Thoracic aorta (tissue), 2 donors: Measurements from ENCODE around the gene CREB3L2. TPM values are rescaled to one million over a fixed set of nuclear protein-coding genes. Genes with fewer than 3 reads are reported as not detected.

Experiments
- ATAC-seq: fragments of 150-250 bp; one replicate; pipeline ENCODE4 v1.8.0; 2017; ENCODE audit warnings: low read depth; ENCODE audit not compliant: insufficient number of reproducible peaks, low FRiP score
- DNase-seq: peaks from one replicate; pipeline ENCODE4 v3.0.0-alpha.2; 2020; ENCODE audit warnings: low spot score
- H3K27ac ChIP-seq, 2 donors: fragments of 200-600 bp; sonication (generic); 1 replicate in 1 of 2; 2 replicates in 1 of 2; pipeline ENCODE4 v1.5.1; 2016; ENCODE audit warnings: mild to moderate bottlenecking in 2 of 2, moderate library complexity in 2 of 2
- H3K27me3 ChIP-seq: fragments of 200-600 bp; sonication (generic); replicated peaks from 2 replicates; pipeline ENCODE4 v1.6.0; 2016; ENCODE audit warnings: mild to moderate bottlenecking; ENCODE audit not compliant: insufficient read depth
- H3K36me3 ChIP-seq: fragments of 200-600 bp; sonication (generic); one replicate; pipeline ENCODE4 v1.5.1; 2016
- H3K4me1 ChIP-seq, 2 donors: fragments of 200-600 bp; sonication (generic); 1 replicate in 1 of 2; 2 replicates in 1 of 2; pipeline versions ENCODE4 v1.5.1 to v1.6.0; 2016; ENCODE audit warnings: low read depth in 2 of 2, mild to moderate bottlenecking in 1 of 2; ENCODE audit not compliant: control insufficient read depth in 1 of 2
- H3K4me3 ChIP-seq: fragments of 200-600 bp; sonication (generic); 2 replicates; pipeline ENCODE4 v1.5.1; 2016; ENCODE audit warnings: mild to moderate bottlenecking
- H3K9me3 ChIP-seq: fragments of 200-600 bp; sonication (generic); 2 replicates; pipeline ENCODE4 v1.5.1; 2016
- CTCF ChIP-seq: fragments of 200-600 bp; sonication (generic); IDR thresholded peaks from one replicate; pipeline ENCODE4 v1.5.1; 2019; ENCODE audit warnings: antibody characterized with exemption
- total RNA-seq, 2 donors: library from RNA; depleted of rRNA; stranded (reverse); fragments of >200 nt; gene quantifications; one replicate each; pipeline versions ENCODE4 v1.1.0 to v1.2.3, GENCODE V29; 2016

CREB3L2 gene
- total RNA-seq, 2 donors from 2014 or later, result 85.3 to 96.7 TPM

DNA sequence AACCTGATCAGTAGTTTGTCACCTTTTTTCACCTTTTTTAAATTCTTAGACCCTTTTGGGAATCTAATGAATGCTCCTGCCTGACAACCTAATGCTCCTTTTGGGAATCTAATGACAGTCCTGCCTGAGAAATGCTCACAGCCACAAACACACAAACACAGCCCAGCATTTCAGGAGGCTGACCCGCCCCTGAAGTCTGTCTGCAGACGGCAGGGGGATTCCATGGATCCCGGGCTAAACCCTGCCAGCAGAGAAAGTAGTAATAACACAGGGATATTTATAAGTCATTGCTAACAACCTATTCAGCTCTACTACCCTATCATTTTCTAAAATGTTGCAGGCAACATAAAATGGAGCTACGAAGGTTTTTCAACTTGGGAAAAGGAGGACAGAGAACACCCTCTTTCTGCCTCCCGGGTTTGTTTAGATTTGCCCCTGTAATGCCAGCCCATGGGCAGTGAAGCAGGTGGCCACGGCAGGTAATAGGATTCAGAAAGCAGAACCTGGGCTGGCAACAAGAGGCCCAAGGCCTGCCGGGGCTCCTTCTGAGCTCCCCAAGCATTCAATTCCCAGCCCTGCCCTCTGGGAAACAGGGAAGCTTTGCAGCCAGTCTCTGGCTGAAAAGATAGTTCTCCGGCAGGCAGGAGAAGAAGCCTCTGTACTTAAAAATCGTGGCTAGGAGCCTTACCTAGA lies 65.2 kb downstream of the CREB3L2 start:
- Histone ChIP-seq H3K27ac (peak overlapping the region; percentile 70 to 84), H3K9me3 (no peaks in the 10 kb centered on the region), H3K4me3 (peak overlapping the region; percentile 2), H3K27me3 (no peaks in the 10 kb centered on the region), H3K4me1 (peaks cover 53 to 87% of the 10 kb centered on the region in 2 donors), H3K36me3 (no peaks in the 10 kb centered on the region)
- ATAC-seq (no peak), DNase-seq (no peak)
- no peak for TF ChIP-seq CTCF

DNA sequence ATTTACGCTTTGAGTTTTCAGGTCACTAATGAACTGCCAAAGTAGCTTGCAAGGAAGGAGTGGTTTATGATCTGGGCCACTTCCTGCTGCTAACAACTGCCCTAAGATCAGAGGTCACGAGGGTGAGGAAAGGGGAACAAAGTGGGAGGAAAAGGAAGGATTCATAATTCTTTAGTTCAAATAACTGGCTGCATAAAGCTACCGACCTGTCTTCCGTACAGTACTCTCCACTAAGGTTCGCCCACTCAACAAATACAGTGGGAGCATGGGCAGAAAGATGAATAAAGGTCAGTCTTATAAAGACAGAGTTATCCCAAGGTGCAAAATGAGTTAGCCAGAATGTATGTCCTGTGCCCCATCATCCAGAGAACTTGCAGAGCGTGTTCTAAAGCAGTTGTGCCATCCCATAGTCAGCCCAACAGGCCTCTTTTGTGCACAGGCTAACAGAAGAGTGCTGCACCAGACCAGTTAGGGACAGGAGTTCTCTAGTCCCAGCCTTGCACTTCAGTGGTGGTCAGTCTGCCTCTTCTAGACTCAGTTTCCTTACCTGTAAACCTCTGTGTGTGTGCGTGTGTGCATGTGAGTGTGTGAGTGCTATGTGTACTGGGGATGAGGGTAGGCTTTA lies 65.9 kb downstream of the CREB3L2 start:
- DNase-seq, result no peak
- H3K27me3 ChIP-seq, result no peaks in the 10 kb centered on the region
- H3K36me3 ChIP-seq, result no peaks in the 10 kb centered on the region
- no peaks in the 10 kb centered on the region for H3K9me3 ChIP-seq
- TF ChIP-seq CTCF, result no peak
- ATAC-seq, result no peak
- peaks cover 54 to 82% of the 10 kb centered on the region in 2 donors for H3K4me1 ChIP-seq
- H3K4me3 ChIP-seq, result peak overlapping the region; percentile 57
- peak overlapping the region; percentile 70 to 84 for H3K27ac ChIP-seq

DNA sequence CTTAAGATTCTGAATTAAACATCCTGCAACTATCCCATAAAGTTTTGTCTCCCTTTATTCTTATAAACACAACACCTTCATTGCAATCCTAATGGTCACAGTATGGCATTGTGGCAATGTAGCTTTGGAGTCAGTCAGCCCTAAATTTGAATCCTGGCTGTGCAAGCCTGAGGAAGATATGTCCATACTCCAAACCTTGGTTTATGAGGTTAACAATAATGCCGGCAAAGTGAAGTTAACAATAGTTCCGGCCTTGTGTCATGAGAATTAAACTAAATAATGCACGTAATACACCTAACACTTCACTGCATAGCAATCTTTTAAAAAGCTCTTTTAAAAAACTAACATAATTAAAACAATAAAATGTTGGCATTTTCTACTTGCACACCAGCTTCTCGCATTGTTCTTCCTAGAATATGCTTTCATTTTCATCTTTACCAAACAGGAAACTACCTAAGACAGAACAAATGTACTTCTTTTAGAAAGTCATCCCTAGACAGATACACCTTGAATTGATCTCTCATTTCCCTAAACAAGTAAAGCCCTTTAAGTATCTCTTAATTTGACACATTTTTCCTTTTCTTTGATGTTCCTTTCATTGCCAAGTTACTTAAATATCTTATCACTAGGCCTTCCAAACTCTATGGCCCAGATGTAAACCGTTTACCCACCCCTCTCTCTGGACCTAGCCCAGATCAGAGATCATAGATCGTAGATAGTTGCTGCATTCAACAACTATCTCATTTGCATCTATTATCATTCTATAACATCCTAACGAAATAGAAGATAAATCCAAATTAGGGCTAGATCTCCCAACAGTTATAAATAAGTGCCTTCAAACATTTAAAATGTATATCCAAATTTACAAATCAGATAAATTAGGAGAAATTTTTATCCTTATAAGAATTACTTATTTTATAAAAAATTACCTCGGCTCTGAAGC lies 66.7 kb downstream of the CREB3L2 start:
- no peaks in the 10 kb centered on the region for H3K9me3 ChIP-seq
- ATAC-seq (no peak), DNase-seq (no peak)
- H3K4me1 ChIP-seq, result peaks cover 55 to 83% of the 10 kb centered on the region in 2 donors
- no peaks in the 10 kb centered on the region for H3K27me3 ChIP-seq
- peak overlapping the region; percentile 37 to 84 for H3K27ac ChIP-seq
- peak overlapping the region; percentile 57 for H3K4me3 ChIP-seq
- no peak for TF ChIP-seq CTCF
- no peaks in the 10 kb centered on the region for H3K36me3 ChIP-seq

- DNase-seq, result no peak
- Histone ChIP-seq H3K9me3 (no peaks in the 10 kb centered on the region), H3K27ac (peak overlapping the region; percentile 82 to 84), H3K4me3 (peak overlapping the region; percentile 57), H3K27me3 (no peaks in the 10 kb centered on the region), H3K36me3 (no peaks in the 10 kb centered on the region), H3K4me1 (peaks cover 55 to 77% of the 10 kb centered on the region in 2 donors)
- ATAC-seq, result no peak
- no peak for TF ChIP-seq CTCF
Observed at GRCh38 chr7:137934176-137934826, 67.6 kb downstream of the CREB3L2 start.
